K562 treated with DMSO at 1 percent for 12 hours (cell line): ENCODE results near the gene MCEMP1. TPM values are rescaled to one million over a fixed set of nuclear protein-coding genes. Genes with fewer than 3 reads are reported as not detected.

Source experiments
- total RNA-seq: library from RNA; unstranded; fragments of 300-600 nt; gene quantifications from 2 replicates; pipeline ENCODE4 v1.2.3, GENCODE V29; 2022; ENCODE audit not compliant: insufficient read depth

MCEMP1 gene, protein sequence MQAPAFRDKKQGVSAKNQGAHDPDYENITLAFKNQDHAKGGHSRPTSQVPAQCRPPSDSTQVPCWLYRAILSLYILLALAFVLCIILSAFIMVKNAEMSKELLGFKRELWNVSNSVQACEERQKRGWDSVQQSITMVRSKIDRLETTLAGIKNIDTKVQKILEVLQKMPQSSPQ
- 1.3 and 1.7 TPM in 2 replicates for total RNA-seq

DNA sequence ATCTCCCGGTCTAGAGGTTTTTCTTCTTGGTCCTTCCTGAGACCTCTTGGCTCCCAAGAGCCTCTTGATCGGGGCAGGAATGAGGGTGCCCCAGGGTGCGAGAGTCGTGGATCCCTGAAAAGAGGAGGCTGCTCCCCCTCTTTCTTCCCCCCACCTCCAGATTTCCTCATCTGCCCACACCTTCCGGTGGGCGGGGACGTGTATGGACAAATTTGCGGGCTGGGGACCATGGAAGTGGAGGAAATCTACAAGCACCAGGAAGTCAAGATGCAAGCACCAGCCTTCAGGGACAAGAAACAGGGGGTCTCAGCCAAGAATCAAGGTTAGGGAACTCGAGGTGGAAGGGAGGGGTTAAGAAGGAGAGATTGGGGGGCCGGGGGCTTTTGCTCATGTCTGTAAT, at the start of gene MCEMP1:
MCEMP1 (plus strand) TSS at position 237 of the 400 bp plus-strand sequence; CDS start at position 268, 31 bp downstream.

DNA sequence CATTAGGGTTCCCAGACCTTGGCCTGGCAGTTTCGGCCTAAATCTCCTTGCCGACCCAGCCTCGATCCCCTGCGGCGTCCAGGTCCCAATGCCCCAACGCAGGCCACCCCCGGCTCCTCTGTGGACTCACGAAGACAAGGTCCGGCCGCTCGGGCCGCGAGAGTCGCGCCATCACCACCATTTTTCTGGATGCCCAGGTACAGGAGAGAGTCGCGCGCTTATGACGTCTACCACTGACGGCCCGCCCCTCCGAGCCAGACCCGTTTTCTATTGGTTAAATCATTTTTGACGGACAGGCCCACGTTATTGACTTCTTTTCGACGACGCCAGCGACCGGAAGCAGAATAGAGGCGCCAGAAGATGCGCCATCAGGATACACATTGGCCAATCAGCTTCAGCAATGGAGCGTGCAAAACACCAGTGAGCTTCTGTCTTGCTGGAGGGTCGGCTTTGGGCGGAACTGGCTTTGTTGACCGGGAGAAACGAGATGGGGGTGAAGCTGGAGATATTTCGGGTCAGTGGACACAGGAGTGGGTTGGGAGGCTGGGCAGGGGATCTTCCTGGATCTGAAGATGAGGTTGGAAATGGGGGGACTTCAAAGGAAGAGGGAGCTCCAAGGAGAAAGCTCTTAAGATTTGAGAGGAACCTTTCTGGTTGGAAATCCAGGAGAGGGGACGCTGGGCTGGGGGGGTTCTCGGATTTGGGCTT, 47.4 kb upstream of the MCEMP1 start, which contains the start of the genes PET100 and XAB2:
PET100 (plus strand) TSS at position 447 of the 708 bp plus-strand sequence; CDS start at position 488, 41 bp downstream.
XAB2 (minus strand) TSS at position 199 of the 708 bp plus-strand sequence; CDS start at position 181, 18 bp downstream.

DNA sequence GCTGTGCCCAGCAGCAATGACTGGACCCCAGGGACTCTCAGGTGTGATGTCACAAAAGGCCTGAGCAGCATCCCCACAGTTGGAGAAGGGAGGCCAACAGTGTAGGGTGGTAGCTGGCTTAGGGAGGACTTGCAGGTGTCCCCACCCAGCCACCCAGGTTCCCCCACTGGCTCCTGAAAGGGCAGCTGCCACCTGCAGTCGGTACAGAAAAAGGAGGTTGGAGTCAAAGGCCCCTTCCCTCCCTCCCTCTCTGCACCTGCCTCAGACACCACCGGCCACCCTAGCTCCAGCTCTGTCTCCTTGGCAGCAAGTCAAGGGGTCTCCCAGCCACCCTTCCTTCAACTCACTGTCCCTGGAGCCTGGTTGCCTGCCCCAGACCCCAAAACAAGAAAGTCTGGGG, 43.2 kb upstream of the MCEMP1 start, which contains the start of gene PCP2:
PCP2 (minus strand) TSS at position 22 of the 400 bp plus-strand sequence. CDS start 262 bp downstream, outside the sequence.

DNA sequence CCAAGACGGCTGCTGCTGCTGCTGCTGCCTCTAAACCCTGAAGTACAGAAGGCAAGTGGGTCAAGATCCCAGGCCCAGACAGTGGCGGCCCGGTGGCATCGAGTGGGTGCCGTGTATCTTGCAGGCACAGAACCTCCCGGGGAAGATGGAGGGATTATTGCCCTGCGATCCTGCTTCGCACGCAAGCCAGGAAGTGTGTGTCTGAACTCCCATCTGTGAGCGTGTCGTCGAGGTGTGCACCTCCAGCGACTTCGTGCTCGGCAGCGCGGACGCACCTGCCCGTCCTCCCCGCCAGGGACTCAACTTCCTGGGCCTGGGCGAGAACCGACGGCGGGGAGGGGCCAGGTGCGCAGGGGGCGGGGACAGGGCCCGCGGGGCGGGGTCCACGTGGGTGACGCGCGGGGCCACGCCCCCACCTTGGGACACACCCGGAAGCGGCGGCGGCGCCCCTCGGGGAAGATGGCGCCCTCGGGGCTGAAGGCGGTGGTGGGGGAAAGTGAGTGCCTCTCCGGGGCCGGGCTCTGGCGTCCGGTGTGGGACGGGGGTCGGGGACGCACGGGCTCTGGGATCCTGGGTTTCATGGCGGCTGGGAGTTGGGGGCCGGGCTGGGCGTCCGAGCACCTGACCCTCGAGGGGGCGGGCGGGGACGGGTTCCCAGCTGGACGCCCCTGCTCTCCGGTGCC, 40.1 kb upstream of the MCEMP1 start, which contains the start of gene STXBP2:
STXBP2 (plus strand) TSS at position 420 of the 683 bp plus-strand sequence; CDS start at position 460, 40 bp downstream.

DNA sequence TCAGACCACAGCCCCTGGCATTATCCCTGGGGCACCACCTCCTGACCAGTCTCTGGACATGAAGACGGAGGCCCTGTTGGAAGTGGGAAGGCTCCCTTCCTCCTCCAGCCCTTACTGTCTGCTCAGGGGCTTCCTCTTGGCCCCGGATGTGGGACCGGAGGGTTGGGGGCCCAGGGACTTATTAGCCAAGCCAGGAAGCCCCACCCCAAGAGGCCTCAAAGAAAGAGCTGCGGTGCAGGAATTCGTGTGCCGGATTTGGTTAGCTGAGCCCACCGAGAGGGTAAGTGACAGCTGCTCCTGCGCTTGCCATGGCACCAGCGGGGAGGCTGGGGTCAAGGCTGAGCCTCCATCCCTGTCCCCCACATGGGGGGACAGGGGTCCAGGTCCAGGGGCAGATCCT, 8.0 kb upstream of the MCEMP1 start, which contains the start of gene RETN:
RETN (plus strand) TSS at position 208 of the 400 bp plus-strand sequence. CDS start 278 bp downstream, outside the sequence.

DNA sequence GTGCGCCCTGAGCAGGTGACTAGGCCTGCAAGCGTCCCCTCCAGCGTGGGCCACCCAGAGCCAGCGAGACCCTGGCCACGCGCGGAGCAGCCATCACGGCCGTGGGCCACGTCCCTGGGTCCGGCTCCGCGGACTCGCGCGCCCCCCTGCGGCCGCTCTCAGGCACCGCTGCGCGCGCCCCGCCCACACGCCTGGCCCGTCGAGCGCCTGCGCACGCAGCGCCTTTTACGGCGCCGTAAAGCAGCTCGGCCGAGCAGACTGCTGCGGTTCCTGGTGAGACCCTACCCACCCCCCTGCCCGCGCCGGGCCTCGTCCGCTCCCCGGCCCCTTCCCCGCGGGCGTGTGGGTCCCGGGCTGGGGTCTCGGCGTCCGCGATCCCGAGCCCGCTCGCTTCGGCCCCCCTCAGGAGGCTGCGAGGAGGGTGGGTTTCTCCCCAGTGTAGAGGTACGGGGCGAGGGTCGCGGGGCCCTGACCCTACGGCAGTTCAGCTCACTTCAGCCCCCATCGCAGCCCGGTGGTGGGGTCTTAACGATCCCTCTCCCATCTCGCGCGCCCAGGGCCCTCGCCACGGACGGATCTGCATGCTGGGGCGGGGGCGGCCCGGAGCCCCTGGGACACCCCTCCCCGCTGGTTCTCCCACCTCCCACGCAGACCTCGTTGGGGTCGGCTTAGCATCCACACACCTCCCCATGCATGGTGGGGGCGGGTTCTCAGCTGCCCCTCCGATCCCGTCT, 3.9 kb downstream of the MCEMP1 start, which contains the start of gene TRAPPC5:
TRAPPC5 (plus strand) TSS at position 228 of the 734 bp plus-strand sequence. CDS start 1,421 bp downstream, outside the sequence.

DNA sequence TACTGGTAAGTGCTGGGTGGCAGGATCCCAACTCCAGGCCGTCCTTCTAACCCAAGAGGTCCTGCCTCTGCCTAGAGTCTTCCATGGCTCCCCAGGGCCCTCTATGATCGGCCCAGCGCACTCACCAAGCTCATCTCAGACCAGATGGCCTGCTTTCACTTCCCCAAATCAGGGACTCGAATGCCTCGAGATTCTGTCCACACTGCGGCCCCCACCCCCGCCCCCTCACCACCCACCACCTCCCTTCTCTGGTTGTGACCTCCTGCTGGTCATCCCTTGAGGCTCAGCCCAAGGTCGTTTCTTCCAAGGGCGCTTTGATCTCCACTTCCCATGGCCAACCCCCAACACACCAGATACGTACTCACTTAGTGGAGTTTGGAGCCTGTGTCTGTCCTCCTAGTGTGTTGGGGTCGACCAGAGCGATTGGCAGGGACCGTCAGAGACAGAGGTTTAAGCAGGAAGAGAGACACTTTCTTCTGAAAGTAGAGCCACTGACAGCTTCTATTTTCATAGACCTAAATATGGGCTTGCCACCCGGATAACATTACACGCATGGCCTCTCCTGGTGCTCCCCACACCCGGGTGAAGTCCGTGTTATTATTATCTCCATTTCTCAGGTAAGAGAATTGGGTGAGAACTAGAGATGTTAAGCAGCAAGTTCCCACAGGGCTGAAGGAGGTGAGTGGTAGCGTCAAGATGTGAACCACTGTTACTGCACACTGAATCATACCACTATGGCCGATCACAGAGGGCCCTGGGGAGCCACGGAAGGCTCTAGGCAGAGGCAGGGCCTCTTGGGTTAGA, 25.0 kb downstream of the MCEMP1 start, which contains the start of gene FCER2:
FCER2 (minus strand) TSS at position 478 of the 804 bp plus-strand sequence. CDS start 2,371 bp downstream, outside the sequence.

Other genes starting within 250 kb of the MCEMP1 start
- gene PEX11G, start 188.1 kb upstream of the MCEMP1 start, total RNA-seq: 4.0 and 5.8 TPM in 2 replicates
- 37.4 and 37.7 TPM in 2 replicates for gene ZNF358, start 161.0 kb upstream of the MCEMP1 start, total RNA-seq
- gene MCOLN1, start 154.5 kb upstream of the MCEMP1 start, total RNA-seq: 27.5 and 31.3 TPM in 2 replicates
- gene PNPLA6, start 141.4 kb upstream of the MCEMP1 start, total RNA-seq: 50.6 and 74.7 TPM in 2 replicates
- gene CAMSAP3, start 81.2 kb upstream of the MCEMP1 start, total RNA-seq: 3.2 TPM in 2 replicates
- 74.0 and 83.3 TPM in 2 replicates for gene XAB2, start 47.5 kb upstream of the MCEMP1 start, total RNA-seq
- gene PET100, start 47.3 kb upstream of the MCEMP1 start, total RNA-seq: 29.4 and 35.4 TPM in 2 replicates
- 9.5 TPM in 1 of 2 replicates, not detected in the other for gene PCP2, start 43.4 kb upstream of the MCEMP1 start, total RNA-seq
- 181 and 188 TPM in 2 replicates for gene STXBP2, start 40.0 kb upstream of the MCEMP1 start, total RNA-seq
- not detected in 2 replicates for gene RETN, start 8.0 kb upstream of the MCEMP1 start, total RNA-seq
- 75.0 and 172 TPM in 2 replicates for gene TRAPPC5, start 3.7 kb downstream of the MCEMP1 start, total RNA-seq
- 1.0 TPM in 1 of 2 replicates, not detected in the other for gene FCER2, start 25.0 kb downstream of the MCEMP1 start, total RNA-seq
- not detected in 2 replicates for gene CLEC4G, start 55.0 kb downstream of the MCEMP1 start, total RNA-seq
- gene CD209, start 70.4 kb downstream of the MCEMP1 start, total RNA-seq: not detected in 2 replicates
- gene CLEC4M, start 86.2 kb downstream of the MCEMP1 start, total RNA-seq: 0.37 TPM in 1 of 2 replicates, not detected in the other
- 8.4 and 10.6 TPM in 2 replicates for gene EVI5L, start 153.1 kb downstream of the MCEMP1 start, total RNA-seq
- not detected in 2 replicates for gene PRR36, start 197.3 kb downstream of the MCEMP1 start, total RNA-seq
- 4.5 and 7.0 TPM in 2 replicates for gene LRRC8E, start 211.4 kb downstream of the MCEMP1 start, total RNA-seq
- 18.1 and 30.2 TPM in 2 replicates for gene MAP2K7, start 226.8 kb downstream of the MCEMP1 start, total RNA-seq
- gene TGFBR3L, start 237.7 kb downstream of the MCEMP1 start, total RNA-seq: 1.00 and 1.7 TPM in 2 replicates
- gene SNAPC2, start 243.2 kb downstream of the MCEMP1 start, total RNA-seq: 42.2 and 51.8 TPM in 2 replicates
- 2.2 and 5.5 TPM in 2 replicates for gene CTXN1, start 249.0 kb downstream of the MCEMP1 start, total RNA-seq